ENCODE results near the gene GPRC5B.
A peak's percentile ranks its signal among the peaks of the same experiment; 100 is the strongest.

GPRC5B gene

DNA sequence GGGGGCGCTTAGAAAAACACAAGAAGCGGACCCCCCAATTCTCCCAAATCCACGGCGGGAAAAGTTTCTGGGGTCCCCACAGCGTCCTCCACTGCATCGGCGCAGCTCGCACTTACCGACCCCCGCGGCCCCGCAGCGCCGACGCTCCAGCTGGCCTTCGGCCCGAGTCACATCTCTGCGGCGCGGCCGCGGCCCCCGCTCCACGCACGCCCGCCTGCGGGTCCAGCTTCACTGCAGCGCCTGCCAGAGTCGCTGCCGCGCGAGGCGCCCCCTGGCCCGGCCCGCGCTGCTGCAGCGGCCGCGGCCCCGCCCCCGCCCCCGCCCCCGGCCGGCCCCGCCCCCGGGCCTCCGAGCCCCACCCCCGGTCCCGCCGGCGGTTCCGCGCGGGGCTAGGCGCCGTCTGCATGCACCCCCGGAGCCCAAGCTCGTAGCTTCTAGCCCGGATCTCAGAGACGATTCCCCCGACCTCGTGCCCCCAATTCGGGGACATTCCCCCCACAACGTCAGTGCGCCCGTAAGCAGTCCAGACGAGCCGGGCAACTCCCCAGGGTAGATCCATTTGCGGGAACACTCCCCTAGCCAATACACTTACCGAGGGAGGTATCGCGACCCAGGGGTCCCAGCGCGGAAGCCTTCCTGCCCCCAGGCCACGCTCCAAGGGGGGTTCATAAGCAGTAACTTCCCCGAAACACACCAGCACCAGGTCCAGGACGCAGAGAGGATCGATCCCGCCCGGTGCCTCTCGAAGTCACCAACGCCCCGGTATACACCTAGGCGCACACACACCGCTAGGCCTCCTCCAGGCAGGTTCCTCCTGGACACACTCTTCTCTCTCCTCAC is at the start of gene GPRC5B:
Gene GPRC5B (minus strand): TSS at position 238 of the 840 bp plus-strand sequence. CDS start 12,003 bp downstream, outside the sequence.
- no peak for TF ChIP-seq ZFX (IDR thresholded peaks at IDR 0.05; ENCODE audit: borderline replicate concordance)
- peak; percentile 73 for TF ChIP-seq CTCF (IDR thresholded peaks at IDR 0.05)
- H3K27ac ChIP-seq = no peak within 1 kb of the TSS

GRCh38 chr16:19933740-19934139 is 49.1 kb upstream of the GPRC5B start:
- TF ChIP-seq CTCF (IDR thresholded peaks at IDR 0.05) (no peak), ZFX (IDR thresholded peaks at IDR 0.05; ENCODE audit: borderline replicate concordance) (no peak)
- no peak overlapping the region for H3K27ac ChIP-seq

GRCh38 chr16:19929062-19929511 is 44.4 kb upstream of the GPRC5B start:
- TF ChIP-seq ZFX (IDR thresholded peaks at IDR 0.05; ENCODE audit: borderline replicate concordance) = no peak
- TF ChIP-seq CTCF (IDR thresholded peaks at IDR 0.05) = no peak
- no peak overlapping the region for H3K27ac ChIP-seq

DNA sequence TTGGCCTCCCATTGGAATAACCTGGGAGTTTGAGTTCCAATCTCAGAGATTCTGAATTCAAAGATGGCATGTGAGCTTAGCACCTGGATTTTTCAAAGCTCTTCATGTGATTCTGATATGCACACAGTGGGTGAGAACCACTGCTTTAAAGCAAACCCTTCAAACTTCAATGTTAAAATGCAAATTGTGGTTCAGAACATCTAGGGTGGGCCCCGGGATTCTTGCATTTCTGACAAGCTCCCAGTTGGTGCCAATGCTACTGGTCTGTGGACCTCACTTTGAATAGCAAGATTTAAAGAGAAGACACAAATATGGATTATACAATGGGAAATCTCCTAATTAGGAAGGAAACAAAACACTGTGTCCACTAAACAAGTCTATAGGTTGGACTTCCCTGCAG is 43.8 kb upstream of the GPRC5B start:
- no peak for TF ChIP-seq CTCF (IDR thresholded peaks at IDR 0.05)
- TF ChIP-seq ZFX (IDR thresholded peaks at IDR 0.05; ENCODE audit: borderline replicate concordance) = no peak
- H3K27ac ChIP-seq = no peak overlapping the region

DNA sequence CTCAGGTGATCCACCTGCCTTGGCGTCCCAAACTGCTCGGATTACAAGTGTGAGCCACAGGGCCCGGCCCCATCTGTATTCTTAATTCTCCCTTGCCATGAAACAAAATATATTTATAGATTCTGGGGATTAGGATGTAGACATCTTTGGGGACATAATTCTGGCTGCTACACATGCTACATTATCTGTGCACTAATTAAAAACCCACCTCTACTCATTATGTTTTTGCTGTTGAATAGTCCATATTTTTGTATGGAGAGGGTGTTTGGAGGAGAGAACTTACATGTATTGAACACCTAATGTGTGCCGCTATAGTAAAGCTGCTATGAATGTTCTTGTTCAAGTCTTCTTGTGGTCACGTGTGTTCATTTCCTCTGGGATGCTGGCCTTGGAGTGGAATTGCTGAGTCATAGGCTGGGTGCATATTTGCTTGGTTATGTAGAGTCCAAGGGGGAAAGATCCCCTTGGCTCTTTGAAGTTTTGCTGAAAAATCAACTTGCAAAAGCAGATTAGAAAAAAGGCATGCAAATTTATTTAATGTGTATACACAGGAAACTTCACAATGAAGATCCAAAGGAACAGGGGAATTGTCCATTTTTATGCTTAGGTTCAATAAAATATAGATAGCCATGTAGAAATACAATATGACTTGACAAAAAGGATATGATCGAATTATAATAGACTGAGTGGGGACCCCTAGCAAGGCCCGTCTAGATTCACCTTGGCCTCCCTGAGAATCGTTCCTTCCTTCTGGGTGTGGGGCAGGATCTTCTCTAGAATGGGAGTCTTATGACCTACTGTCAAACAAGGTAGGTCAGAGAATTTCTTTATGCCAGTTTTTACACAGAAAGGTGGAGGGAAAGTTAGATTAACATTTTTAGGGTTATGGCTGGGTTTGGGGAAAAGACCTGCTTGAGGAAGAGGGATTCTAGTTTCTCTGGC is 42.1 kb upstream of the GPRC5B start:
- H3K27ac ChIP-seq = no peak overlapping the region
- TF ChIP-seq ZFX (IDR thresholded peaks at IDR 0.05; ENCODE audit: borderline replicate concordance) (no peak), CTCF (IDR thresholded peaks at IDR 0.05) (no peak)

- TF ChIP-seq ZFX (IDR thresholded peaks at IDR 0.05; ENCODE audit: borderline replicate concordance) (no peak), CTCF (IDR thresholded peaks at IDR 0.05) (no peak)
Measured at GRCh38 chr16:19923396-19923795, 38.7 kb upstream of the GPRC5B start.

More at GRCh38 chr16:19923396-19923795, 38.7 kb upstream of the GPRC5B start:
- no peak overlapping the region for H3K27ac ChIP-seq
